Posterior cingulate gyrus (tissue), 11 donors: ENCODE measurements around the gene CEP72.
A peak's percentile ranks its signal among the peaks of the same experiment; 100 is the strongest.

Source experiments
- DNase-seq, 10 donors: peaks; one replicate each; pipeline versions ENCODE4 v3.0.0 to v3.0.0-alpha.2; 2020 to 2021; ENCODE audit warnings: mixed read lengths in 3 of 10
- intact Hi-C: fragments of 100-400 bp; cut with DNase I; formaldehyde crosslinking; loops from one replicate; pipeline ENCODE4 v1.15.1; 2023

CEP72 gene

GRCh38 chr5:646396-647201, 34.5 kb downstream of the CEP72 start:
- intact Hi-C loops, result no loop called here
- peak in 2 of 10 donors; percentile 51 to 79 for DNase-seq

GRCh38 chr5:647311-647710, 35.2 kb downstream of the CEP72 start:
- peak in 1 of 10 donors; percentile 90 for DNase-seq
- intact Hi-C loops, result no loop called here

GRCh38 chr5:647727-648126, 35.6 kb downstream of the CEP72 start:
- DNase-seq, result peak in 1 of 10 donors; percentile 30
- intact Hi-C loops, result no loop called here

- peak in 2 of 10 donors; percentile 54 to 68 for DNase-seq
- intact Hi-C loops, result no loop called here
Measured at GRCh38 chr5:651296-652022, 39.3 kb downstream of the CEP72 start.

- intact Hi-C loops, result no loop called here
- DNase-seq, result peak in 2 of 10 donors; percentile 64 to 66
Measured at GRCh38 chr5:652023-652515, 39.9 kb downstream of the CEP72 start.

- intact Hi-C loops, result no loop called here
Measured at GRCh38 chr5:652773-653350, 40.7 kb downstream of the CEP72 start.

GRCh38 chr5:654071-654778, 42.1 kb downstream of the CEP72 start:
- peak in 2 of 10 donors; percentile 5 to 56 for DNase-seq
- intact Hi-C loops, result no loop called here

More at GRCh38 chr5:652773-653350, 40.7 kb downstream of the CEP72 start:
- DNase-seq, result peak in 4 of 10 donors; percentile 6 to 79 (median 50)

GRCh38 chr5:655406-655805, 43.3 kb downstream of the CEP72 start:
- intact Hi-C loops, result no loop called here
- DNase-seq, result peak in 3 of 10 donors; percentile 11 to 67 (median 59)

- peak in 3 of 10 donors; percentile 27 to 80 (median 67) for DNase-seq
- intact Hi-C loops, result no loop called here
Measured at GRCh38 chr5:657570-657969, 45.4 kb downstream of the CEP72 start.

GRCh38 chr5:658103-658502, 46.0 kb downstream of the CEP72 start:
- intact Hi-C loops, result no loop called here
- DNase-seq, result peak in 3 of 10 donors; percentile 55 to 78 (median 68)

GRCh38 chr5:659496-660263, 47.5 kb downstream of the CEP72 start:
- peak in 2 of 10 donors; percentile 43 to 46 for DNase-seq
- intact Hi-C loops, result no loop called here

- DNase-seq, result peak in 3 of 10 donors; percentile 53 to 67 (median 63)
- intact Hi-C loops, result no loop called here
Measured at GRCh38 chr5:660491-661030, 48.4 kb downstream of the CEP72 start.

GRCh38 chr5:661891-662750, 50.0 kb downstream of the CEP72 start:
- DNase-seq, result peak in 5 of 10 donors; percentile 6 to 83 (median 70)
- intact Hi-C loops, result no loop called here

GRCh38 chr5:662751-663435, 50.8 kb downstream of the CEP72 start:
- peak in 4 of 10 donors; percentile 26 to 79 (median 67) for DNase-seq
- intact Hi-C loops, result no loop called here

GRCh38 chr5:663436-664342, 51.5 kb downstream of the CEP72 start:
- intact Hi-C loops, result no loop called here
- peak in 5 of 10 donors; percentile 14 to 86 (median 59) for DNase-seq

- intact Hi-C loops, result no loop called here
- peak in 4 of 10 donors; percentile 13 to 80 (median 46) for DNase-seq
Measured at GRCh38 chr5:664343-664993, 52.3 kb downstream of the CEP72 start.
